ENCODE measurements around the gene SND1. TPM values are rescaled to one million over a fixed set of nuclear protein-coding genes. Genes with fewer than 3 reads are reported as not detected.

SND1 gene
- total and polyA plus RNA-seq, 10 of the 15 experiments (the other 5 are each of a cell fraction or from before 2014, with no cell fraction given): 52.4 to 270 (median 146) TPM

- H3K27me3 ChIP-seq (replicated peaks in 1 of 2; ENCODE audit: control insufficient read depth in 2 of 2, insufficient read depth in 2 of 2, low read length in 1 of 2): no peaks in the 10 kb centered on the region
- 97% methylated on average over 10 of the region's 10 CpGs for WGBS (ENCODE audit: insufficient coverage, insufficient replicate concordance, low lambda C conversion rate, missing lambda C conversion rate)
- DNase-seq (ENCODE audit: low read depth, low spot score): no peak
- ChIA-PET RAD21 (ENCODE audit: unreplicated experiment) (interaction anchor here (0.5 kb wide), 1 partner anchor 478 kb away, joined by 3 read pairs; no protein-coding TSS in a partner anchor), POLR2A (no interaction called here), CTCF (interaction anchor here (1.1 to 1.9 kb wide), 2 partner anchors 11 to 24 kb away, joined by 3 to 5 read pairs; no protein-coding TSS in a partner anchor), SMC1A (ENCODE audit: uncharacterized antibody, unreplicated experiment) (interaction anchor here (1.6 to 2.8 kb wide), 2 partner anchors 9 to 34 kb away, joined by 3 to 11 read pairs; no protein-coding TSS in a partner anchor)
- no peak for ATAC-seq
- no peaks in the 10 kb centered on the region; the same call in 1 of the 2 replicates for H3K79me2 ChIP-seq (ENCODE audit: control insufficient read depth, insufficient read depth, low read length)
- H3K4me1 ChIP-seq (ENCODE audit: control insufficient read depth, insufficient read depth, low read length): no peaks in the 10 kb centered on the region
- no peak for FAIRE-seq
- no peak overlapping the region for H3K27ac ChIP-seq (ENCODE audit: control insufficient read depth, insufficient read depth)
- no peaks in the 10 kb centered on the region for H4K20me1 ChIP-seq (ENCODE audit: control insufficient read depth, insufficient read depth)
- in situ Hi-C loops (cut with MboI): no loop called here
- no peak overlapping the region for H3K9ac ChIP-seq (ENCODE audit: control insufficient read depth, insufficient read depth, low read length)
- TF ChIP-seq ATF7 (IDR thresholded peaks at IDR 0.05; ENCODE audit: low read depth): no peak
- TF ChIP-seq NR2F1 (conservative IDR thresholded peaks at IDR 0.05): no peak
- TF ChIP-seq FOXM1 (IDR thresholded peaks at IDR 0.05; ENCODE audit: low read depth, low read length): no peak
- no peak for TF ChIP-seq JUNB (IDR thresholded peaks at IDR 0.05)
- no peak for TF ChIP-seq MXI1 (IDR thresholded peaks at IDR 0.05; ENCODE audit: low read depth, low read length)
- TF ChIP-seq MTA3 (IDR thresholded peaks at IDR 0.05; ENCODE audit: borderline replicate concordance, low read length): no peak
- TF ChIP-seq NKRF (conservative IDR thresholded peaks at IDR 0.05): no peak
- H3K36me3 ChIP-seq (ENCODE audit: control insufficient read depth in 2 of 2, insufficient read depth in 2 of 2, low read length in 1 of 2): peaks cover 28 to 30% of the 10 kb centered on the region in 2 experiments
- H2AFZ ChIP-seq (ENCODE audit: control insufficient read depth, low read depth, low read length): no peak overlapping the region
- no peaks in the 10 kb centered on the region for H3K9me3 ChIP-seq (replicated peaks; ENCODE audit: control insufficient read depth, insufficient read depth, low read length)
- no peak overlapping the region for H3K4me2 ChIP-seq (ENCODE audit: control insufficient read depth, insufficient read depth)
- BruUV-seq (replicated peaks): no TSS peak
- H3K4me3 ChIP-seq: no peak overlapping the region
- intact Hi-C loops (cut with micrococcal nuclease; ENCODE audit: unreplicated experiment): no loop called here
Observed at GRCh38 chr7:127731431-127732080, 79.6 kb downstream of the SND1 start.

Data from GM12878 (cell line).